ENCODE measurements around the gene GAS2L3.

DNA sequence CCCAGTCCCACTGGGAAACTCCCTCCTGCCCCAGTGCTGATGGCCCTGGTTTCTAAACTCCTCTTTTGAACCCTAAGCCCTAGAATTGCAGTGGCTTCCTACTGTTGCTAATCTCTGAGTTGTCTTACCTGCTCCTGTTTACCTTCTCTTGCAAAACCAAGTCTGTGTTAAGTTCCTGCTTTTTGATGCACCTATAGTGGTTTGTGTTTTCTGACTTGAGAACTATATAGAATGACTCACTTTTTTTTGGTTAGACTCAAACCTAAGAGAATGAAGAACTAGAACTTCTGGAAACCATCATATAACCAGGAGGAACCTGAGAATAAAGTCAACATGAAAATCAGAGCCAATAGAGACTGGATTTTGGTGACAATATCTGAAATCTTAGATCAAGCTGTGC is 5.5 kb upstream of the GAS2L3 start:
- TF ChIP-seq, protein P1, sequence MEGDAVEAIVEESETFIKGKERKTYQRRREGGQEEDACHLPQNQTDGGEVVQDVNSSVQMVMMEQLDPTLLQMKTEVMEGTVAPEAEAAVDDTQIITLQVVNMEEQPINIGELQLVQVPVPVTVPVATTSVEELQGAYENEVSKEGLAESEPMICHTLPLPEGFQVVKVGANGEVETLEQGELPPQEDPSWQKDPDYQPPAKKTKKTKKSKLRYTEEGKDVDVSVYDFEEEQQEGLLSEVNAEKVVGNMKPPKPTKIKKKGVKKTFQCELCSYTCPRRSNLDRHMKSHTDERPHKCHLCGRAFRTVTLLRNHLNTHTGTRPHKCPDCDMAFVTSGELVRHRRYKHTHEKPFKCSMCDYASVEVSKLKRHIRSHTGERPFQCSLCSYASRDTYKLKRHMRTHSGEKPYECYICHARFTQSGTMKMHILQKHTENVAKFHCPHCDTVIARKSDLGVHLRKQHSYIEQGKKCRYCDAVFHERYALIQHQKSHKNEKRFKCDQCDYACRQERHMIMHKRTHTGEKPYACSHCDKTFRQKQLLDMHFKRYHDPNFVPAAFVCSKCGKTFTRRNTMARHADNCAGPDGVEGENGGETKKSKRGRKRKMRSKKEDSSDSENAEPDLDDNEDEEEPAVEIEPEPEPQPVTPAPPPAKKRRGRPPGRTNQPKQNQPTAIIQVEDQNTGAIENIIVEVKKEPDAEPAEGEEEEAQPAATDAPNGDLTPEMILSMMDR (IDR thresholded peaks at IDR 0.05) = no peak
- TF ChIP-seq POLR2A (IDR thresholded peaks at IDR 0.05) = no peak

All from uterus (tissue), 2 donors.